Liver (tissue), 3 donors: ENCODE results near the gene PIKFYVE.

Experiments
- JUND ChIP-seq, 2 donors: IDR thresholded peaks; 2 replicates each; pipeline ENCODE4 v1.6.1; 2016; ENCODE audit warnings: antibody characterized with exemption in 2 of 2
- TAF1 ChIP-seq: conservative IDR thresholded peaks from 2 replicates; pipeline ENCODE4 v1.6.1; 2016; ENCODE audit warnings: antibody characterized with exemption, mild to moderate bottlenecking
- TF ChIP-seq, protein P1 (sequence below): fragments of 150-350 bp; IDR thresholded peaks from 2 replicates; pipeline ENCODE4 v1.5.1; 2017; ENCODE audit warnings: improper control_type of control experiment, low read depth, low read length; ENCODE audit not compliant: missing input control
- TF ChIP-seq, protein P2 (sequence below): IDR thresholded peaks from 2 replicates; pipeline ENCODE4 v1.6.1; 2016; ENCODE audit warnings: antibody characterized with exemption
- donor health status: healthy.
- donor health status: healthy.

DNA sequence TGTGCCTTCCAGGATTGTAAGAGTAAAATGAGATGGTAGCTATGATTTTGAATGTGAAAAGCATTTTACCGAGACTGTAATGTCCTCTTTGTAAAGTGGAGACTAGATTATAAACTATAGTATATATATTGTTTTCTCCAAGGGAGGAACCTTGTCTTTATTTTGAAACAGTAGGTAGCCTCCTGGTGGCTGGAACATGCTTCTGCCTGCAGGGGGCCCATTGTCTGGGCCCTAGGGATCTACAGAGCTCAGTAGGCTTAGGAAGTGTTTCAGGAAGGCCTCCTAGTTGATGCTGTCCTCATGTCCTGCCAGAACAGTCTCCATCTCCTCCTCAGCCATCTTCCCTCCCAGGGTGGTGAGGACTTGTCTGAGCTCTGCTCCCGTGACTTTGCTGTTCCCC is 3.0 kb downstream of the PIKFYVE start:
- TF ChIP-seq, protein P1, sequence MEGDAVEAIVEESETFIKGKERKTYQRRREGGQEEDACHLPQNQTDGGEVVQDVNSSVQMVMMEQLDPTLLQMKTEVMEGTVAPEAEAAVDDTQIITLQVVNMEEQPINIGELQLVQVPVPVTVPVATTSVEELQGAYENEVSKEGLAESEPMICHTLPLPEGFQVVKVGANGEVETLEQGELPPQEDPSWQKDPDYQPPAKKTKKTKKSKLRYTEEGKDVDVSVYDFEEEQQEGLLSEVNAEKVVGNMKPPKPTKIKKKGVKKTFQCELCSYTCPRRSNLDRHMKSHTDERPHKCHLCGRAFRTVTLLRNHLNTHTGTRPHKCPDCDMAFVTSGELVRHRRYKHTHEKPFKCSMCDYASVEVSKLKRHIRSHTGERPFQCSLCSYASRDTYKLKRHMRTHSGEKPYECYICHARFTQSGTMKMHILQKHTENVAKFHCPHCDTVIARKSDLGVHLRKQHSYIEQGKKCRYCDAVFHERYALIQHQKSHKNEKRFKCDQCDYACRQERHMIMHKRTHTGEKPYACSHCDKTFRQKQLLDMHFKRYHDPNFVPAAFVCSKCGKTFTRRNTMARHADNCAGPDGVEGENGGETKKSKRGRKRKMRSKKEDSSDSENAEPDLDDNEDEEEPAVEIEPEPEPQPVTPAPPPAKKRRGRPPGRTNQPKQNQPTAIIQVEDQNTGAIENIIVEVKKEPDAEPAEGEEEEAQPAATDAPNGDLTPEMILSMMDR = no peak
- TF ChIP-seq TAF1 (no peak), JUND (IDR thresholded peaks at IDR 0.05) (no peak)
- TF ChIP-seq, protein P2, sequence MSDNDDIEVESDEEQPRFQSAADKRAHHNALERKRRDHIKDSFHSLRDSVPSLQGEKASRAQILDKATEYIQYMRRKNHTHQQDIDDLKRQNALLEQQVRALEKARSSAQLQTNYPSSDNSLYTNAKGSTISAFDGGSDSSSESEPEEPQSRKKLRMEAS = no peak
